Measurements from ENCODE around the gene TTYH1. TPM values are rescaled to one million over a fixed set of nuclear protein-coding genes. Genes with fewer than 3 reads are reported as not detected.

TTYH1 gene
- total RNA-seq, 1 donor from 2014 or later = not detected

GRCh38 chr19:54457773-54458647 lies 42.7 kb downstream of the TTYH1 start:
- H3K4me3 ChIP-seq (ENCODE audit: low read depth, low read length) = no peak overlapping the region
- DNase-seq (ENCODE audit: low read depth) = no peak

GRCh38 chr19:54458648-54459281 lies 43.5 kb downstream of the TTYH1 start:
- no peaks in the 10 kb centered on the region for H3K27me3 ChIP-seq (ENCODE audit: control insufficient read depth, insufficient read depth, low read length)
- TF ChIP-seq, protein P1, sequence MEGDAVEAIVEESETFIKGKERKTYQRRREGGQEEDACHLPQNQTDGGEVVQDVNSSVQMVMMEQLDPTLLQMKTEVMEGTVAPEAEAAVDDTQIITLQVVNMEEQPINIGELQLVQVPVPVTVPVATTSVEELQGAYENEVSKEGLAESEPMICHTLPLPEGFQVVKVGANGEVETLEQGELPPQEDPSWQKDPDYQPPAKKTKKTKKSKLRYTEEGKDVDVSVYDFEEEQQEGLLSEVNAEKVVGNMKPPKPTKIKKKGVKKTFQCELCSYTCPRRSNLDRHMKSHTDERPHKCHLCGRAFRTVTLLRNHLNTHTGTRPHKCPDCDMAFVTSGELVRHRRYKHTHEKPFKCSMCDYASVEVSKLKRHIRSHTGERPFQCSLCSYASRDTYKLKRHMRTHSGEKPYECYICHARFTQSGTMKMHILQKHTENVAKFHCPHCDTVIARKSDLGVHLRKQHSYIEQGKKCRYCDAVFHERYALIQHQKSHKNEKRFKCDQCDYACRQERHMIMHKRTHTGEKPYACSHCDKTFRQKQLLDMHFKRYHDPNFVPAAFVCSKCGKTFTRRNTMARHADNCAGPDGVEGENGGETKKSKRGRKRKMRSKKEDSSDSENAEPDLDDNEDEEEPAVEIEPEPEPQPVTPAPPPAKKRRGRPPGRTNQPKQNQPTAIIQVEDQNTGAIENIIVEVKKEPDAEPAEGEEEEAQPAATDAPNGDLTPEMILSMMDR (IDR thresholded peaks at IDR 0.05; ENCODE audit: insufficient read depth, low read length, severe bottlenecking) = no peak
- no peak for FAIRE-seq
- no peak overlapping the region for H3K4me3 ChIP-seq (ENCODE audit: low read depth, low read length)
- H3K36me3 ChIP-seq (ENCODE audit: control insufficient read depth, insufficient read depth, low read length) = peaks cover 45% of the 10 kb centered on the region
- no peak for DNase-seq (ENCODE audit: low read depth)

More at GRCh38 chr19:54457773-54458647, 42.7 kb downstream of the TTYH1 start:
- TF ChIP-seq, protein P1 (IDR thresholded peaks at IDR 0.05; ENCODE audit: insufficient read depth, low read length, severe bottlenecking) = no peak
- no peak for FAIRE-seq
- no peaks in the 10 kb centered on the region for H3K27me3 ChIP-seq (ENCODE audit: control insufficient read depth, insufficient read depth, low read length)
- H3K36me3 ChIP-seq (ENCODE audit: control insufficient read depth, insufficient read depth, low read length) = peaks cover 47% of the 10 kb centered on the region

- peak; percentile 64 for FAIRE-seq
- Histone ChIP-seq H3K36me3 (ENCODE audit: control insufficient read depth, insufficient read depth, low read length) (peaks cover 39% of the 10 kb centered on the region), H3K27me3 (ENCODE audit: control insufficient read depth, insufficient read depth, low read length) (no peaks in the 10 kb centered on the region), H3K4me3 (ENCODE audit: low read depth, low read length) (no peak overlapping the region)
- TF ChIP-seq, protein P1 (IDR thresholded peaks at IDR 0.05; ENCODE audit: insufficient read depth, low read length, severe bottlenecking) = no peak
- DNase-seq (ENCODE audit: low read depth) = no peak
Measured at GRCh38 chr19:54459282-54460229, 44.3 kb downstream of the TTYH1 start.

- H3K4me3 ChIP-seq (ENCODE audit: low read depth, low read length) = no peak overlapping the region
- TF ChIP-seq, protein P1 (IDR thresholded peaks at IDR 0.05; ENCODE audit: insufficient read depth, low read length, severe bottlenecking) = no peak
- DNase-seq (ENCODE audit: low read depth) = no peak
- FAIRE-seq = no peak
- peaks cover 32% of the 10 kb centered on the region for H3K36me3 ChIP-seq (ENCODE audit: control insufficient read depth, insufficient read depth, low read length)
- no peaks in the 10 kb centered on the region for H3K27me3 ChIP-seq (ENCODE audit: control insufficient read depth, insufficient read depth, low read length)
Measured at GRCh38 chr19:54460230-54461005, 45.2 kb downstream of the TTYH1 start.

DNA sequence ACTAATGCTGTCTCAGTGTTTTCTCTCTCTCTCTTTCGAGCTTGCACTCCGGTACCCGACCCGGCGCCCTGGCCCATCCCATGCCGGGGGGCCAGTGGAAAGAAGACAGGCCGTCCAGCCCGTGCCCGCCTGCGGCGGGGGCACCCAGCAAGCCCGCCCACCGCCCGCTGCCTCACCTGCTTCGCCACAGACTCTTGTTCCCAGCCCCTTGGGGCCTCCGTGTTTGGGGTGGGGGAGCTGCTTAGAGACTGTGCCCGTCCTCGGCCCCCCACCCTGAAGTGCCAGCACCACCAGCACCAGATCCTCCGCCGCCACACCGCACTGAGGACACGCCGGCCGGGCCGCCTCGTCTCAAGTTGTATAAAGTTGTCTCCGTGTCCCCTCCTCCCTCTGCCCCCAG lies 45.9 kb downstream of the TTYH1 start:
- no peak for FAIRE-seq
- peaks cover 27% of the 10 kb centered on the region for H3K36me3 ChIP-seq (ENCODE audit: control insufficient read depth, insufficient read depth, low read length)
- H3K27me3 ChIP-seq (ENCODE audit: control insufficient read depth, insufficient read depth, low read length) = no peaks in the 10 kb centered on the region

More for the DNA sequence above, 45.9 kb downstream of the TTYH1 start:
- no peak overlapping the region for H3K4me3 ChIP-seq (ENCODE audit: low read depth, low read length)
- TF ChIP-seq, protein P1 (IDR thresholded peaks at IDR 0.05; ENCODE audit: insufficient read depth, low read length, severe bottlenecking) = no peak
- DNase-seq (ENCODE audit: low read depth) = no peak
